OCI-LY1 (cell line): ENCODE measurements around the gene PAX5.
A peak's percentile ranks its signal among the peaks of the same experiment; 100 is the strongest.

Source experiments
- H2AFZ ChIP-seq: fragments of 200-600 bp; sonication (generic), shearing (Covaris generic); 2 replicates; pipeline ENCODE4 v1.6.0; 2014; ENCODE audit warnings: antibody characterized with exemption, mild to moderate bottlenecking, low read length
- H3F3A ChIP-seq: fragments of 200-600 bp; sonication (generic), shearing (Covaris generic); 2 replicates; pipeline ENCODE4 v1.6.0; 2014; ENCODE audit warnings: mild to moderate bottlenecking, antibody characterized with exemption, low read length, moderate library complexity; ENCODE audit not compliant: insufficient read depth
- H3K27ac ChIP-seq: fragments of 200-600 bp; sonication (generic); 2 replicates; pipeline ENCODE4 v1.5.1; 2014; ENCODE audit warnings: low read length, mixed run types, mild to moderate bottlenecking, low read depth; ENCODE audit not compliant: poor library complexity, severe bottlenecking
- H3K27me3 ChIP-seq: fragments of 200-600 bp; sonication (generic); 2 replicates; pipeline ENCODE4 v1.6.0; 2014; ENCODE audit warnings: antibody characterized with exemption, mild to moderate bottlenecking, low read length, moderate library complexity; ENCODE audit not compliant: insufficient read depth
- H3K36me3 ChIP-seq: fragments of 200-600 bp; sonication (generic); 2 replicates; pipeline ENCODE4 v1.6.1; 2014; ENCODE audit warnings: mild to moderate bottlenecking, antibody characterized with exemption, low read length, moderate library complexity, mixed read lengths; ENCODE audit not compliant: insufficient read depth
- H3K4me1 ChIP-seq: fragments of 200-600 bp; sonication (generic); 2 replicates; pipeline ENCODE4 v1.5.1; 2014; ENCODE audit warnings: mild to moderate bottlenecking, low read length, moderate library complexity; ENCODE audit not compliant: insufficient read depth, severe bottlenecking
- H3K4me2 ChIP-seq: fragments of 200-600 bp; sonication (generic), shearing (Covaris generic); 2 replicates; pipeline ENCODE4 v1.6.1; 2014; ENCODE audit warnings: low read length
- H3K4me3 ChIP-seq: fragments of 200-600 bp; sonication (generic); 2 replicates; pipeline ENCODE4 v1.5.1; 2014; ENCODE audit warnings: low read length, low read depth, mild to moderate bottlenecking, mixed read lengths; ENCODE audit not compliant: poor library complexity, severe bottlenecking
- H3K79me2 ChIP-seq: fragments of 200-600 bp; shearing (Covaris generic); 2 replicates; pipeline ENCODE4 v1.6.1; 2016; ENCODE audit warnings: mixed run types, low read length, mixed read lengths; ENCODE audit not compliant: insufficient read depth
- H3K9ac ChIP-seq: fragments of 200-600 bp; sonication (generic), shearing (Covaris generic); 2 replicates; pipeline ENCODE4 v1.6.1; 2014; ENCODE audit warnings: mild to moderate bottlenecking, low read length, mixed read lengths
- H3K9me2 ChIP-seq: fragments of 200-600 bp; sonication (generic), shearing (Covaris generic); 2 replicates; pipeline ENCODE4 v1.6.1; 2014; ENCODE audit warnings: low read depth, mild to moderate bottlenecking, low read length, mixed read lengths
- H3K9me3 ChIP-seq: fragments of 200-600 bp; shearing (Covaris generic); 2 replicates; pipeline ENCODE4 v1.6.1; 2014; ENCODE audit warnings: low read length, mixed read lengths
- H4K20me1 ChIP-seq: fragments of 200-600 bp; sonication (generic), shearing (Covaris generic); 2 replicates; pipeline ENCODE4 v1.6.0; 2016; ENCODE audit warnings: mild to moderate bottlenecking, low read length; ENCODE audit not compliant: insufficient read depth
- CTCF ChIP-seq: fragments of 200-600 bp; sonication (generic), shearing (Covaris generic); IDR thresholded peaks from 2 replicates; pipeline ENCODE4 v1.5.1; 2017; ENCODE audit warnings: mild to moderate bottlenecking, antibody characterized with exemption, low read length, moderate library complexity, mixed read lengths
- EZH2 ChIP-seq: fragments of 200-600 bp; sonication (generic), shearing (Covaris generic); IDR thresholded peaks from 2 replicates; pipeline ENCODE4 v1.8.0; 2017; ENCODE audit warnings: borderline replicate concordance, mixed run types, mild to moderate bottlenecking, antibody characterized with exemption, low read length, moderate library complexity, mixed read lengths

The PAX5 gene

GRCh38 chr9:36861528-36862205 lies 172.4 kb downstream of the PAX5 start:
- H3K79me2 ChIP-seq = no peaks in the 10 kb centered on the region
- peaks cover 33% of the 10 kb centered on the region for H3K4me1 ChIP-seq
- peaks cover 27% of the 10 kb centered on the region; the same call in 1 of the 2 replicates for H3K36me3 ChIP-seq
- no peaks in the 10 kb centered on the region for H3K9me2 ChIP-seq
- H3K4me2 ChIP-seq = no peak overlapping the region
- no peak overlapping the region for H3K9ac ChIP-seq
- no peak overlapping the region for H3K4me3 ChIP-seq
- H2AFZ ChIP-seq = no peak overlapping the region
- no peaks in the 10 kb centered on the region for H3K27me3 ChIP-seq
- H3F3A ChIP-seq = no peaks in the 10 kb centered on the region
- H4K20me1 ChIP-seq = no peaks in the 10 kb centered on the region
- H3K9me3 ChIP-seq = no peaks in the 10 kb centered on the region
- TF ChIP-seq CTCF = no peak
- no peak for TF ChIP-seq EZH2
- H3K27ac ChIP-seq = no peak overlapping the region

- no peaks in the 10 kb centered on the region for H3F3A ChIP-seq
- no peaks in the 10 kb centered on the region for H3K27me3 ChIP-seq
- H3K4me1 ChIP-seq = peaks cover 18% of the 10 kb centered on the region
- no peaks in the 10 kb centered on the region for H3K9me2 ChIP-seq
- H3K4me3 ChIP-seq = no peak overlapping the region
- H3K9ac ChIP-seq = no peak overlapping the region
- no peaks in the 10 kb centered on the region for H4K20me1 ChIP-seq
- H3K4me2 ChIP-seq = no peak overlapping the region
- H3K79me2 ChIP-seq = no peaks in the 10 kb centered on the region
- H3K9me3 ChIP-seq = no peaks in the 10 kb centered on the region
- H2AFZ ChIP-seq = no peak overlapping the region
- H3K36me3 ChIP-seq = peaks cover 28% of the 10 kb centered on the region; the same call in 1 of the 2 replicates
- no peak overlapping the region for H3K27ac ChIP-seq
- no peak for TF ChIP-seq CTCF
- no peak for TF ChIP-seq EZH2
Observed at GRCh38 chr9:36858805-36859375, 175.2 kb downstream of the PAX5 start.

- H3K4me2 ChIP-seq = no peak overlapping the region; the same call in 1 of the 2 replicates
- TF ChIP-seq EZH2 (no peak), CTCF (peak; percentile 64)
Observed at GRCh38 chr9:36855448-36856315, 178.4 kb downstream of the PAX5 start.

More at GRCh38 chr9:36855448-36856315, 178.4 kb downstream of the PAX5 start:
- no peak overlapping the region for H3K4me3 ChIP-seq
- no peak overlapping the region for H2AFZ ChIP-seq
- H3K9me2 ChIP-seq = no peaks in the 10 kb centered on the region
- peaks cover 40% of the 10 kb centered on the region; the same call in 1 of the 2 replicates for H3K36me3 ChIP-seq
- no peaks in the 10 kb centered on the region for H3K79me2 ChIP-seq
- peak overlapping the region; percentile 68 for H3K27ac ChIP-seq
- H3K4me1 ChIP-seq = peaks cover 18% of the 10 kb centered on the region
- no peaks in the 10 kb centered on the region for H3K9me3 ChIP-seq
- H4K20me1 ChIP-seq = no peaks in the 10 kb centered on the region
- H3K27me3 ChIP-seq = no peaks in the 10 kb centered on the region
- H3K9ac ChIP-seq = no peak overlapping the region
- no peaks in the 10 kb centered on the region for H3F3A ChIP-seq
